GM23338 (cell line): Measurements from ENCODE around the gene OGDHL. TPM values are rescaled to one million over a fixed set of nuclear protein-coding genes. Genes with fewer than 3 reads are reported as not detected.

Experiments
- ATAC-seq: fragments of 200-7000 bp; cut with Tn5 transposase; 3 replicates; pipeline ENCODE4 v1.9.1; 2020
- DNase-seq: peaks from one replicate; pipeline ENCODE4 v3.0.0-alpha.2; 2015; ENCODE audit warnings: low spot score
- H2AFZ ChIP-seq: fragments of 200-600 bp; sonication (generic); 2 replicates; pipeline ENCODE4 v1.8.0; 2016; ENCODE audit warnings: antibody characterized with exemption, mild to moderate bottlenecking, moderate library complexity
- H3F3A ChIP-seq: fragments of 200-600 bp; sonication (generic); replicated peaks from 2 replicates; pipeline ENCODE4 v1.8.0; 2017; ENCODE audit warnings: antibody characterized with exemption, mixed run types, low read depth
- H3K27ac ChIP-seq: fragments of 200-600 bp; sonication (generic); 2 replicates; pipeline ENCODE4 v1.6.1; 2016; ENCODE audit warnings: low read depth
- H3K27me3 ChIP-seq: fragments of 200-600 bp; sonication (generic); 2 replicates; pipeline ENCODE4 v1.8.0; 2016; ENCODE audit warnings: mild to moderate bottlenecking, mixed run types, moderate library complexity; ENCODE audit not compliant: insufficient read depth
- H3K36me3 ChIP-seq: fragments of 200-600 bp; sonication (generic); 2 replicates; pipeline ENCODE4 v1.8.0; 2016; ENCODE audit warnings: mild to moderate bottlenecking; ENCODE audit not compliant: insufficient read depth
- H3K4me1 ChIP-seq: fragments of 200-600 bp; sonication (generic); 2 replicates; pipeline ENCODE4 v1.8.0; 2016; ENCODE audit warnings: mild to moderate bottlenecking, moderate library complexity; ENCODE audit not compliant: insufficient read depth
- H3K4me2 ChIP-seq: fragments of 200-600 bp; sonication (generic); 2 replicates; pipeline ENCODE4 v1.7.1; 2017; ENCODE audit warnings: mixed run types
- H3K4me3 ChIP-seq: fragments of 200-600 bp; sonication (generic); 2 replicates; pipeline ENCODE4 v1.6.1; 2016; ENCODE audit warnings: mixed run types
- H3K79me2 ChIP-seq: fragments of 200-600 bp; sonication (generic); replicated peaks from 2 replicates; pipeline ENCODE4 v1.8.0; 2017; ENCODE audit warnings: mild to moderate bottlenecking; ENCODE audit not compliant: insufficient read depth
- H3K9me2 ChIP-seq: fragments of 200-600 bp; sonication (generic); 2 replicates; pipeline ENCODE4 v1.8.0; 2017; ENCODE audit not compliant: insufficient read depth
- H4K20me1 ChIP-seq: fragments of 200-600 bp; sonication (generic); replicated peaks from 2 replicates; pipeline ENCODE4 v1.8.0; 2017; ENCODE audit warnings: mild to moderate bottlenecking; ENCODE audit not compliant: insufficient read depth
- H3K27ac Mint-ChIP-seq: 2 replicates; pipeline ENCODE4 v1.8.0; 2020; ENCODE audit warnings: inconsistent platforms, mild to moderate bottlenecking, moderate library complexity, mixed read lengths
- H3K27me3 Mint-ChIP-seq: 3 replicates; pipeline ENCODE4 v1.8.0; 2022; ENCODE audit warnings: low read depth, mild to moderate bottlenecking, moderate library complexity, mixed read lengths, inconsistent platforms; ENCODE audit not compliant: insufficient read depth, poor library complexity
- H3K36me3 Mint-ChIP-seq: 3 replicates; pipeline ENCODE4 v1.8.0; 2021; ENCODE audit warnings: low read depth, mild to moderate bottlenecking, inconsistent platforms, moderate library complexity, mixed read lengths
- H3K4me1 Mint-ChIP-seq: 3 replicates; pipeline ENCODE4 v1.8.0; 2020; ENCODE audit warnings: mild to moderate bottlenecking, inconsistent platforms, mixed read lengths
- H3K4me3 Mint-ChIP-seq: 3 replicates; pipeline ENCODE4 v1.8.0; 2021; ENCODE audit warnings: moderate library complexity, mild to moderate bottlenecking, inconsistent platforms, mixed read lengths
- H3K9me3 Mint-ChIP-seq: 3 replicates; pipeline ENCODE4 v1.8.0; 2020; ENCODE audit warnings: moderate library complexity, mild to moderate bottlenecking, inconsistent platforms, mixed read lengths
- CREB1 ChIP-seq: fragments of 250-450 bp; sonication (Bioruptor Pico); IDR thresholded peaks from 2 replicates; pipeline ENCODE4 v1.5.0; 2020; ENCODE audit warnings: low read depth, mild to moderate bottlenecking, moderate library complexity
- CTCF ChIP-seq, 2 experiments: fragments of 200-600 bp in 1 of 2; sonication (generic) in 1 of 2; conservative IDR thresholded peaks; 2 replicates each; pipeline versions ENCODE4 v1.5.1 to v1.6.1; 2016 to 2017; ENCODE audit warnings: antibody characterized with exemption in 2 of 2, low read depth in 2 of 2, mild to moderate bottlenecking in 2 of 2, moderate library complexity in 1 of 2
- EZH2 ChIP-seq: fragments of 200-600 bp; sonication (generic); IDR thresholded peaks from one replicate; pipeline ENCODE4 v1.8.0; 2017; ENCODE audit warnings: antibody characterized with exemption, mild to moderate bottlenecking, low read depth; ENCODE audit not compliant: unreplicated experiment
- EZH2phosphoT487 ChIP-seq: fragments of 200-600 bp; sonication (generic); IDR thresholded peaks from one replicate; pipeline ENCODE4 v1.8.1; 2018; ENCODE audit warnings: antibody characterized with exemption; ENCODE audit not compliant: unreplicated experiment
- NANOG ChIP-seq: IDR thresholded peaks from 2 replicates; pipeline ENCODE4 v1.6.1; 2016; ENCODE audit warnings: antibody characterized with exemption, borderline replicate concordance
- REST ChIP-seq: IDR thresholded peaks from one replicate; pipeline ENCODE4 v1.6.1; 2018; ENCODE audit warnings: antibody characterized with exemption; ENCODE audit not compliant: unreplicated experiment
- STAT1 ChIP-seq: IDR thresholded peaks from one replicate; pipeline ENCODE4 v1.6.1; 2016; ENCODE audit warnings: antibody characterized with exemption; ENCODE audit not compliant: unreplicated experiment
- ZNF114 ChIP-seq: fragments of 250-450 bp; sonication (Bioruptor Pico); IDR thresholded peaks from 2 replicates; pipeline ENCODE4 v1.5.0; 2020; ENCODE audit warnings: mild to moderate bottlenecking, moderate library complexity
- ZNF331 ChIP-seq: fragments of 250-450 bp; sonication (Bioruptor Pico); IDR thresholded peaks from 2 replicates; pipeline ENCODE4 v1.5.0; 2020; ENCODE audit warnings: low read depth, mild to moderate bottlenecking, moderate library complexity
- polyA plus RNA-seq: library from polyadenylated mRNA; unstranded; fragments of >200 nt; fragmentation: Nextera tagmentation; extraction: Ambion mirVana; gene quantifications from 2 replicates; pipeline ENCODE4 v1.2.1, GENCODE V29; 2016
- total RNA-seq: library from RNA; depleted of rRNA; stranded (reverse); fragments of >200 nt; shearing (Covaris generic); gene quantifications from 2 replicates; pipeline ENCODE4 v1.2.3, GENCODE V29; 2014
- TF ChIP-seq, protein P1 (sequence below): IDR thresholded peaks from 2 replicates; pipeline ENCODE4 v1.6.1; 2016; ENCODE audit warnings: antibody characterized with exemption
- TF ChIP-seq, protein P2 (sequence below): fragments of 250-450 bp; sonication (Bioruptor Pico); IDR thresholded peaks from 2 replicates; pipeline ENCODE4 v1.5.0; 2020; ENCODE audit warnings: mild to moderate bottlenecking, moderate library complexity

OGDHL gene
- total and polyA plus RNA-seq, 2 experiments from 2014 or later = 8.3 to 15.5 TPM

GRCh38 chr10:49803988-49804387, 41.9 kb upstream of the OGDHL start (continued):
- TF ChIP-seq CTCF (conservative IDR thresholded peaks at IDR 0.05; ENCODE audit: low read depth in 2 of 2) = no peak
- no peak for TF ChIP-seq REST
- TF ChIP-seq CREB1 = no peak
- TF ChIP-seq EZH2phosphoT487 = no peak
- TF ChIP-seq EZH2 = no peak
- TF ChIP-seq ZNF114 (CRISPR knock-in tag) = no peak

DNA sequence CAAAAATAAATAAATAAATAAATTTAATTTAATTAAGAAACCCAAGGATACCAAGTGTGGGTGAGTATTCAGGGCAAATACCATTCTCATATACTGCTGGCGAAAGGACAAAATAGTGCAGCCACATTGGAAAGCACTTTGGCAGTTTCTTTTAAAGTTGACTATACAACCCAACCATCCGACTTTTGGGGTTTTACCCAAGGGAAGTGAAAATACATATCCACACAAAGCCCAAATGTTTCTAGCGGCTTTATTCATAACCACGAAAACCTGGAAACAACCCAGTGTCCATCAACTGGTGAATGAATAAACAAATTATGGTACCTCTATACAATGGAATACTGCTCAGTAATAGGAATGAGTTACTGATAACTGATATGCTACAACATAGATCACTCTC, 36.2 kb upstream of the OGDHL start:
- Histone ChIP-seq H3K27ac (no peak overlapping the region), H3F3A (no peaks in the 10 kb centered on the region), H3K79me2 (no peaks in the 10 kb centered on the region), H2AFZ (no peak overlapping the region), H3K36me3 (no peaks in the 10 kb centered on the region), H3K27me3 (no peaks in the 10 kb centered on the region), H3K9me2 (no peaks in the 10 kb centered on the region), H3K4me1 (no peaks in the 10 kb centered on the region), H3K4me3 (no peak overlapping the region), H3K4me2 (no peak overlapping the region), H4K20me1 (no peaks in the 10 kb centered on the region)
- TF ChIP-seq, protein P1, sequence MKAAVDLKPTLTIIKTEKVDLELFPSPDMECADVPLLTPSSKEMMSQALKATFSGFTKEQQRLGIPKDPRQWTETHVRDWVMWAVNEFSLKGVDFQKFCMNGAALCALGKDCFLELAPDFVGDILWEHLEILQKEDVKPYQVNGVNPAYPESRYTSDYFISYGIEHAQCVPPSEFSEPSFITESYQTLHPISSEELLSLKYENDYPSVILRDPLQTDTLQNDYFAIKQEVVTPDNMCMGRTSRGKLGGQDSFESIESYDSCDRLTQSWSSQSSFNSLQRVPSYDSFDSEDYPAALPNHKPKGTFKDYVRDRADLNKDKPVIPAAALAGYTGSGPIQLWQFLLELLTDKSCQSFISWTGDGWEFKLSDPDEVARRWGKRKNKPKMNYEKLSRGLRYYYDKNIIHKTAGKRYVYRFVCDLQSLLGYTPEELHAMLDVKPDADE = no peak
- no peak for TF ChIP-seq CTCF (conservative IDR thresholded peaks at IDR 0.05; ENCODE audit: low read depth in 2 of 2)
- TF ChIP-seq NANOG = no peak
- TF ChIP-seq, protein P2, sequence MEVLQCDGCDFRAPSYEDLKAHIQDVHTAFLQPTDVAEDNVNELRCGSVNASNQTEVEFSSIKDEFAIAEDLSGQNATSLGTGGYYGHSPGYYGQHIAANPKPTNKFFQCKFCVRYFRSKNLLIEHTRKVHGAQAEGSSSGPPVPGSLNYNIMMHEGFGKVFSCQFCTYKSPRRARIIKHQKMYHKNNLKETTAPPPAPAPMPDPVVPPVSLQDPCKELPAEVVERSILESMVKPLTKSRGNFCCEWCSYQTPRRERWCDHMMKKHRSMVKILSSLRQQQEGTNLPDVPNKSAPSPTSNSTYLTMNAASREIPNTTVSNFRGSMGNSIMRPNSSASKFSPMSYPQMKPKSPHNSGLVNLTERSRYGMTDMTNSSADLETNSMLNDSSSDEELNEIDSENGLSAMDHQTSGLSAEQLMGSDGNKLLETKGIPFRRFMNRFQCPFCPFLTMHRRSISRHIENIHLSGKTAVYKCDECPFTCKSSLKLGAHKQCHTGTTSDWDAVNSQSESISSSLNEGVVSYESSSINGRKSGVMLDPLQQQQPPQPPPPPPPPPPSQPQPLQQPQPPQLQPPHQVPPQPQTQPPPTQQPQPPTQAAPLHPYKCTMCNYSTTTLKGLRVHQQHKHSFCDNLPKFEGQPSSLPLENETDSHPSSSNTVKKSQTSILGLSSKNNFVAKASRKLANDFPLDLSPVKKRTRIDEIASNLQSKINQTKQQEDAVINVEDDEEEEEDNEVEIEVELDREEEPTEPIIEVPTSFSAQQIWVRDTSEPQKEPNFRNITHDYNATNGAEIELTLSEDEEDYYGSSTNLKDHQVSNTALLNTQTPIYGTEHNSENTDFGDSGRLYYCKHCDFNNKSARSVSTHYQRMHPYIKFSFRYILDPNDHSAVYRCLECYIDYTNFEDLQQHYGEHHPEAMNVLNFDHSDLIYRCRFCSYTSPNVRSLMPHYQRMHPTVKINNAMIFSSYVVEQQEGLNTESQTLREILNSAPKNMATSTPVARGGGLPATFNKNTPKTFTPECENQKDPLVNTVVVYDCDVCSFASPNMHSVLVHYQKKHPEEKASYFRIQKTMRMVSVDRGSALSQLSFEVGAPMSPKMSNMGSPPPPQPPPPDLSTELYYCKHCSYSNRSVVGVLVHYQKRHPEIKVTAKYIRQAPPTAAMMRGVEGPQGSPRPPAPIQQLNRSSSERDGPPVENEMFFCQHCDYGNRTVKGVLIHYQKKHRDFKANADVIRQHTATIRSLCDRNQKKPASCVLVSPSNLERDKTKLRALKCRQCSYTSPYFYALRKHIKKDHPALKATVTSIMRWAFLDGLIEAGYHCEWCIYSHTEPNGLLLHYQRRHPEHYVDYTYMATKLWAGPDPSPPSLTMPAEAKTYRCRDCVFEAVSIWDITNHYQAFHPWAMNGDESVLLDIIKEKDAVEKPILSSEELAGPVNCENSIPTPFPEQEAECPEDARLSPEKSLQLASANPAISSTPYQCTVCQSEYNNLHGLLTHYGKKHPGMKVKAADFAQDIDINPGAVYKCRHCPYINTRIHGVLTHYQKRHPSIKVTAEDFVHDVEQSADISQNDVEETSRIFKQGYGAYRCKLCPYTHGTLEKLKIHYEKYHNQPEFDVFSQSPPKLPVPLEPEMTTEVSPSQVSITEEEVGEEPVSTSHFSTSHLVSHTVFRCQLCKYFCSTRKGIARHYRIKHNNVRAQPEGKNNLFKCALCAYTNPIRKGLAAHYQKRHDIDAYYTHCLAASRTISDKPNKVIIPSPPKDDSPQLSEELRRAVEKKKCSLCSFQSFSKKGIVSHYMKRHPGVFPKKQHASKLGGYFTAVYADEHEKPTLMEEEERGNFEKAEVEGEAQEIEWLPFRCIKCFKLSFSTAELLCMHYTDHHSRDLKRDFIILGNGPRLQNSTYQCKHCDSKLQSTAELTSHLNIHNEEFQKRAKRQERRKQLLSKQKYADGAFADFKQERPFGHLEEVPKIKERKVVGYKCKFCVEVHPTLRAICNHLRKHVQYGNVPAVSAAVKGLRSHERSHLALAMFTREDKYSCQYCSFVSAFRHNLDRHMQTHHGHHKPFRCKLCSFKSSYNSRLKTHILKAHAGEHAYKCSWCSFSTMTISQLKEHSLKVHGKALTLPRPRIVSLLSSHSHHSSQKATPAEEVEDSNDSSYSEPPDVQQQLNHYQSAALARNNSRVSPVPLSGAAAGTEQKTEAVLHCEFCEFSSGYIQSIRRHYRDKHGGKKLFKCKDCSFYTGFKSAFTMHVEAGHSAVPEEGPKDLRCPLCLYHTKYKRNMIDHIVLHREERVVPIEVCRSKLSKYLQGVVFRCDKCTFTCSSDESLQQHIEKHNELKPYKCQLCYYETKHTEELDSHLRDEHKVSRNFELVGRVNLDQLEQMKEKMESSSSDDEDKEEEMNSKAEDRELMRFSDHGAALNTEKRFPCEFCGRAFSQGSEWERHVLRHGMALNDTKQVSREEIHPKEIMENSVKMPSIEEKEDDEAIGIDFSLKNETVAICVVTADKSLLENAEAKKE = no peak
- TF ChIP-seq ZNF331 (CRISPR knock-in tag) = no peak
- no peak for TF ChIP-seq STAT1
- no peak for TF ChIP-seq EZH2phosphoT487
- ATAC-seq (no peak), DNase-seq (no peak)
- H3K27ac Mint-ChIP-seq = no peak overlapping the region
- no peaks in the 10 kb centered on the region for H3K4me1 Mint-ChIP-seq
- no peaks in the 10 kb centered on the region for H3K9me3 Mint-ChIP-seq
- H3K36me3 Mint-ChIP-seq = no peaks in the 10 kb centered on the region
- H3K27me3 Mint-ChIP-seq = peaks cover 1% of the 10 kb centered on the region
- H3K4me3 Mint-ChIP-seq = no peak overlapping the region
